Motor neuron (in vitro differentiated cells): ENCODE results near the gene TREM2. TPM values are rescaled to one million over a fixed set of nuclear protein-coding genes. Genes with fewer than 3 reads are reported as not detected.
"Not testable (repeated sequence)": the region's sequence is repeated elsewhere in the genome, so short reads cannot be mapped to it uniquely, and the experiment has no call there.

Experiments used
- ATAC-seq, 8 experiments: fragments of 200-7000 bp; cut with Tn5 transposase; replicated peaks in 6 of 8; 2 replicates each; pipeline ENCODE4 v1.8.0; 2021; ENCODE audit warnings: mild to moderate bottlenecking in 8 of 8, moderate library complexity in 8 of 8
- H3K27ac ChIP-seq, 2 donors: fragments of 250-450 bp; sonication (Bioruptor Pico); 2 replicates each; pipeline ENCODE4 v1.9.0; 2021; ENCODE audit warnings: antibody characterized with exemption in 2 of 2, mild to moderate bottlenecking in 2 of 2, moderate library complexity in 1 of 2
- H3K4me1 ChIP-seq, 2 donors: fragments of 250-450 bp; sonication (Bioruptor Pico); replicated peaks in 1 of 2; 2 replicates each; pipeline ENCODE4 v1.6.1; 2021; ENCODE audit warnings: antibody characterized with exemption in 2 of 2, mild to moderate bottlenecking in 2 of 2, moderate library complexity in 1 of 2
- H3K4me3 ChIP-seq, 5 donors: fragments of 250-450 bp; sonication (Bioruptor Pico); 2 replicates each; pipeline ENCODE4 v1.9.0; 2021; ENCODE audit warnings: antibody characterized with exemption in 5 of 5, mild to moderate bottlenecking in 5 of 5, moderate library complexity in 4 of 5
- WGBS, 10 experiments: fragments of 450-650 bp; shearing (Covaris generic); methylation state at CpG; one replicate each; pipeline ENCODE4 v1.0.0; 2022; 5-methylcytosine and 5-hydroxymethylcytosine counted together
- in situ Hi-C, 9 experiments: fragments of 400-800 bp; cut with MboI; loops; one replicate each; pipeline ENCODE4 v1.15.0; 2021; ENCODE audit warnings: low sequenced_read_pairs in 9 of 9, low pct_unique_long_range_greater_than_20kb in 2 of 9; ENCODE audit not compliant: unreplicated experiment in 9 of 9
- total RNA-seq, 8 experiments: library from RNA; unstranded; fragments of 300-600 nt; gene quantifications; 2 replicates each; pipeline versions ENCODE4 v1.2.3 to v1.2.4, GENCODE V29; 2022

The TREM2 gene
- total RNA-seq, 8 experiments from 2014 or later, result 0.41 to 0.73 (median 0.67) TPM; not detected in 5

DNA sequence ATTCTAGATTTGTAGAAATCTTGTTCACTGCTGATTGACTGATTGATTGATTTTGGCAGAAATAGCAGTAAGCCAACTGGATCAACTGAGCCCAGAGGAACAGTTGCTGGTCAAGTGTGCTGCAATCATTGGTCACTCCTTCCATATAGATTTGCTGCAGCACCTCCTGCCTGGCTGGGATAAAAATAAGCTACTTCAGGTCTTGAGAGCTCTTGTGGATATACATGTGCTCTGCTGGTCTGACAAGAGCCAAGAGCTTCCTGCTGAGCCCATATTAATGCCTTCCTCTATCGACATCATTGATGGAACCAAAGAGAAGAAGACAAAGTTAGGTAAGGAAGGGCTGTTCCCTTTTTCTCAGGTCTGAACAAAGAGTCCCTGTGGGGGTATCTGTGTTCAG, 40.0 kb downstream of the TREM2 start:
- WGBS, 10 experiments, result 83 to 100% (median 88%) methylated on average over 1 of the region's 1 CpG; no CpG with 5 or more reads in 7 of the 10 experiments
- no peak for ATAC-seq
- in situ Hi-C loops, result no loop called here
- Histone ChIP-seq H3K27ac (no peak overlapping the region), H3K4me3 (no peak overlapping the region), H3K4me1 (no peaks in the 10 kb centered on the region)

DNA sequence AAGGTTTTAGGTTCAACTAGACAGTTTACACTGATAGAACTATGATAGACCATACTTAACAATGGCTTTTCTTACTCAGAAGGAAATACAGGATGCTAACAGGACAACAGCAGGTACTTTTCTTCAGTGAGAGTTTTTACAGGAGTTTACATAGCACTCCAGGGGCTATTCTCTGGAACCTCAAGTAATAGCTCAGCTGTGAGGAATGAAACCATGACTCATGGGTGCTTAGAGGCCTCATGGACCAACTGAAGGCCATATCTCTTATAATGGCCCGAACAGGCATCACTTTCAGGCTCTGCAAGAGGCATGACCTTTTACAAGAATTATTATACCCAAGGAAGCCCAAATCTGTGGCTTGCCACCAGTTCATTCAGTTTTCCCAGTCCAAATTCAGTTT, 40.5 kb downstream of the TREM2 start:
- Histone ChIP-seq H3K4me3 (no peak overlapping the region), H3K27ac (no peak overlapping the region), H3K4me1 (no peaks in the 10 kb centered on the region)
- WGBS, 10 experiments, result 80 to 100% (median 94%) methylated on average over 1 of the region's 1 CpG; no CpG with 5 or more reads in 4 of the 10 experiments
- no peak for ATAC-seq
- in situ Hi-C loops, result no loop called here

DNA sequence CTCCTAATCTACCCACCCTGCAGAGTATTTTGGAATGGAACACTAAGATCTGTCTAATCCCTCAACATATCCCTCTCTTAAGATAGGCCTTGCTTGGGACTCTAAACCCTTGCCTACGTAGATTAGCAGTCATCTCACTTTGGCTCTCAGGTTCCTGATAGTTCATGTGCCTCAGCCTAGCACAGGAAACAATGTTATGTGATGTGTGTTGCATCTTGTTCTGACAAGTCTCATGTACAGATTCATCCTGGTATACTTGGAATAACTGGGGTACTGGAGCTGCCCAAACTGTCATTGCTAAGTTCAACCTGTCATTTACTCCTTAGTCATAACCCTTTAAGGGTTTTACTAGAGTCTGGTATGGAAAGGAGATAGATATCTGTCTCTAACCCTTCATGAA, 42.9 kb downstream of the TREM2 start:
- Histone ChIP-seq H3K4me1 (no peaks in the 10 kb centered on the region), H3K27ac (no peak overlapping the region), H3K4me3 (no peak overlapping the region)
- 60 to 100% (median 100%) methylated on average over 1 of the region's 1 CpG; no CpG with 5 or more reads in 6 of the 10 experiments for WGBS, 10 experiments
- no peak for ATAC-seq
- in situ Hi-C loops, result no loop called here

GRCh38 chr6:41119508-41119907, 43.4 kb downstream of the TREM2 start:
- H3K4me3 ChIP-seq, result no peak overlapping the region
- ATAC-seq, result no peak
- H3K27ac ChIP-seq, result no peak overlapping the region
- WGBS, 10 experiments, result 67 to 86% (median 82%) methylated on average over 1 of the region's 1 CpG; no CpG with 5 or more reads in 4 of the 10 experiments
- no peaks in the 10 kb centered on the region for H3K4me1 ChIP-seq
- in situ Hi-C loops, result no loop called here

DNA sequence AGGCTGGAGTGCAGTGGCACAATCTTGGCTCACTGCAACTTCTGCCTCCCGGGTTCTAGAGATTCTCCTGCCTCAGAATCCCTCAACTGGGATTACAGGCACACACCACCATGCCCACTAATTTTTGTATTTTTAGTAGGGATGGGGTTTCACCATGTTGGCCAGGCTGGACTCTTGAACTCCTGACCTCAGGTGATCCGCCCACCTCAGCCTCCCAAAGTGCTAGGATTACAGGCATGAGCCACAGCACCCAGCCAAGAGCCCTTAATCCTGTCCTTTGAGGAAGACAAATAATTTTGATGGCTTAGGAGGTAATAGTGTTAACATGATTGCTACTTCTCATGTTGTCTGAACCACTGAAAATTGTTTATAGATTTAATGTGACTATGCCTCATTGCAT, 47.9 kb downstream of the TREM2 start:
- in situ Hi-C loops, H3K4me1 ChIP-seq, ATAC-seq, H3K27ac ChIP-seq, H3K4me3 ChIP-seq: not testable (repeated sequence)
- WGBS, 10 experiments, result 100% methylated on average over 1 to 2 of the region's 2 CpGs; no CpG with 5 or more reads in 4 of the 10 experiments

DNA sequence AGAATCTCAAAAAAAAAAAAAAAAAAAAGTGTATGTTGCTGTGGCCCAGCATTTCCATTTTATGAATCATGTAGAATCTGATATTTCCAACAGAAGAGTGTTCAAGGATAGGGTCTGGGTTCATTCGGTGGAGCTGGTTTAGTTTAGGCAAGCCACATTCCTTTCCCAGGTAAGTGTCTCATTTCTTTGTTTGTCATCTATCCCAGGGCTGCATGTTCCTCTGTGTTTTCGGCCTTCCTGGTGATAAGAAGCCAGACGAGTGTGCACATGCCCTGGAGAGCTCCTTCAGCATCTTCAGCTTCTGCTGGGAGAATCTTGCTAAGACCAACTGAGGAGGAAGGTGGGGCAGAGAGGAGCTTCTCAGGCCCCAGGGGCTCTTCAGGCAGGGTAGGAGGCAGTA, 51.9 kb downstream of the TREM2 start:
- in situ Hi-C loops, result no loop called here
- Histone ChIP-seq H3K4me1 (no peaks in the 10 kb centered on the region), H3K27ac (no peak overlapping the region), H3K4me3 (no peak overlapping the region)
- WGBS, 10 experiments, result 67 to 100% (median 100%) methylated on average over 1 of the region's 3 CpGs; no CpG with 5 or more reads in 7 of the 10 experiments
- no peak for ATAC-seq

Other genes starting within 250 kb of the TREM2 start
- 1 to 10 TPM in 2 of 8 experiments, under 1 TPM in 6; 0.25 to 1.2 (median 0.57) TPM for gene UNC5CL, start 123.9 kb downstream of the TREM2 start, total RNA-seq
- under 1 TPM in 1 of 8 experiments, not detected in 7; 0.23 TPM for gene TSPO2, start 120.6 kb downstream of the TREM2 start, total RNA-seq
- gene APOBEC2, start 109.9 kb downstream of the TREM2 start, total RNA-seq, result under 1 TPM in 5 of 8 experiments, not detected in 3; 0.22 to 0.90 (median 0.45) TPM
- 10 to 100 TPM; 23.7 to 41.2 (median 33.8) TPM for gene OARD1, start 90.8 kb downstream of the TREM2 start, total RNA-seq
- gene NFYA, start 90.1 kb downstream of the TREM2 start, total RNA-seq, result 10 to 100 TPM; 14.4 to 40.9 (median 20.4) TPM
- gene TREML1, start 8.8 kb downstream of the TREM2 start, total RNA-seq, result under 1 TPM in 1 of 8 experiments, not detected in 7; 0.36 TPM
- gene TREML2, start 38.0 kb upstream of the TREM2 start, total RNA-seq, result under 1 TPM in 3 of 8 experiments, not detected in 5; 0.09 to 0.47 (median 0.20) TPM
- under 1 TPM in 5 of 8 experiments, not detected in 3; 0.09 to 0.38 (median 0.13) TPM for gene TREML4, start 65.2 kb upstream of the TREM2 start, total RNA-seq
- 1 to 10 TPM in 2 of 8 experiments, under 1 TPM in 4, not detected in 2; 0.17 to 2.1 (median 0.82) TPM for gene TREM1, start 123.6 kb upstream of the TREM2 start, total RNA-seq
- not detected for gene NCR2, start 172.5 kb upstream of the TREM2 start, total RNA-seq